GM19438 (cell line): ENCODE results near the gene CDC42BPB.

ENCODE experiments used
- ATAC-seq: cut with Tn5 transposase; IDR thresholded peaks from one replicate; pipeline ENCODE4 v1.9.1; 2021; ENCODE audit warnings: low read depth; ENCODE audit not compliant: unreplicated experiment

Gene CDC42BPB

GRCh38 chr14:102922490-102923200 is 134.7 kb downstream of the CDC42BPB start, which contains the start of gene AMN:
TSS of gene AMN (plus strand) at chr14:102922663. CDS start at chr14:102922689, 26 bp downstream.
- ATAC-seq: no peak

DNA sequence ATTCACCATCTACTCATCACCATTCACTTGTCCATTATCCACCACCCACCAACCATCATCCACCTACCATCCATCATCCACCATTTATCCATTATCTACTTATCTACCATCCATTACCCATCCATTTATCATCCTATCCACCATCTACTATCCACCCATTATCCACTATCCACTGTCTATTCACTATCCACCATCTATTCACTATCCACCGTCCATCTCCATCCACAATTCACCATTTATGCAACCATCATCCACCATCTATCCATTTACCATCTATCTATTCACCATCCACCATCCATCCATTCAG is 136.4 kb downstream of the CDC42BPB start:
- ATAC-seq: no peak

DNA sequence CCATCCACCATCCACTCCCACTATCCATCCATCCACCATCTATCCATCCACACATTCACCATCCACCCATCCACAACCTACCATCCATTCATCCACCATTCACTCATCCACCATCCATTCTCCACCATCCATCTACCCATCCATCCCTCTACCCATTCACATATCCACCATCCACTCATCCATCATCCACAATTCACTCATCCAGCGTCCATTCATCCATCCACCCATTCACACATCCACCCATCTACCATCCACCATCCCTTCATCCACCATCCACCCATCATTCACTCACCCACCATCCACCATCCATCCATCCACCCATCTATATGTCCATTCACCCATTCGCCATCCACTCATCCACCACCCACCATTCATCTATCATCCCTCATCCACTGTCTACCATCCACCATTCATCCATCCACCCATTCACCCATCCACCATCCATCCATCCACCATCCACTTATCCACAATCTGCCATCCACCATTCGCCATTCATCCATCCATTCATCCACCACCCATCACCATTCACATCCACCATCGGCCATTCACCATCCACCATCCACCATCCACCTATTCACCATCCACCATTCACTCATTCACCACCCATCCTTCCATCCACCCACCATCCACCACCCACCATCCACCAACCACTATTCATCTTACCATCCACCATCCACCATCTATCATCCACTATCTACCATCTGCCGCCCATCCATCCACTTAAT is 136.9 kb downstream of the CDC42BPB start:
- ATAC-seq: no peak

GRCh38 chr14:102918438-102918837 is 138.9 kb downstream of the CDC42BPB start:
- ATAC-seq: no peak

GRCh38 chr14:102917469-102918211 is 139.7 kb downstream of the CDC42BPB start:
- no peak for ATAC-seq

GRCh38 chr14:102917056-102917385 is 140.3 kb downstream of the CDC42BPB start:
- ATAC-seq: no peak

- no peak for ATAC-seq
Measured at GRCh38 chr14:102916347-102917055, 140.8 kb downstream of the CDC42BPB start.

DNA sequence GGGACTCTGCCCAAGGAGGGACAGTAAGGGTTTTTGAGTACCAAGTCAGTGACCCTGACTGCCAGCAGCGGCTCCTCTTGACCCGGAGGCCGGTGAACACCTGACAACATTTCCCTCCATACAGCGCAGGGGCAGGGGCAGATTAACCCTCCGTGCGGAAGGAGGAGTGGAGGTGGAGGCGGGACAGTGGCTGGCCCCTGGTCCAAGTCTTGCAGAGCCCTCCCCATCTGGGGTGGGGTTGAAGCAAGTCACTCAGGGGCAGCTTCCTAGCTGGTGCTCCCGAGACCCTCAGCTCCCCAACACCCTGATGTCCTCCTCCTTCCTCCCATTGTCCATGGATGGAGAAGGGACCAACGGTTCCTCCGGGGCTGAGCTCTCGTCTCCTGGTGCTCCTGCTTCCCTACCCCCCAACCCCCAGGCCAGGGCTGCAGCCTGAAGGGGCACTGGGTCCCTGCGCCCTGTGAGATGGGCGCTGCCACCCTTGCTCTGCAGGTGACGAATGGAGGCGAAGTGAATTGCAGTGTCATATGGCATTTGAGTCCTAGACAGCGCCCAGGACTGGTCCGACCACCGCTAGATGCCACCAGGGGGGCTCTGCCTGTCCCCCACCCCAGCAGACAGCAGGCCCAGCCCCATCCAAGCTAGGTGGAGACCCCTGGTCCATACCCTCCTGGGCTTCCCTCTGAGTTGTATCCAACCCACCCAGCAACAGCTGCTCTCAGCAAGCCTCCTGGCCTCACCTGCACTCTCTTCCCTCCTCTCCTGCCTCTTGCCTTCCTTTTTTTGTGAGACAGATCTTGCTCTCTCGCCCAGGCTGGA is 141.8 kb downstream of the CDC42BPB start:
- ATAC-seq: no peak

DNA sequence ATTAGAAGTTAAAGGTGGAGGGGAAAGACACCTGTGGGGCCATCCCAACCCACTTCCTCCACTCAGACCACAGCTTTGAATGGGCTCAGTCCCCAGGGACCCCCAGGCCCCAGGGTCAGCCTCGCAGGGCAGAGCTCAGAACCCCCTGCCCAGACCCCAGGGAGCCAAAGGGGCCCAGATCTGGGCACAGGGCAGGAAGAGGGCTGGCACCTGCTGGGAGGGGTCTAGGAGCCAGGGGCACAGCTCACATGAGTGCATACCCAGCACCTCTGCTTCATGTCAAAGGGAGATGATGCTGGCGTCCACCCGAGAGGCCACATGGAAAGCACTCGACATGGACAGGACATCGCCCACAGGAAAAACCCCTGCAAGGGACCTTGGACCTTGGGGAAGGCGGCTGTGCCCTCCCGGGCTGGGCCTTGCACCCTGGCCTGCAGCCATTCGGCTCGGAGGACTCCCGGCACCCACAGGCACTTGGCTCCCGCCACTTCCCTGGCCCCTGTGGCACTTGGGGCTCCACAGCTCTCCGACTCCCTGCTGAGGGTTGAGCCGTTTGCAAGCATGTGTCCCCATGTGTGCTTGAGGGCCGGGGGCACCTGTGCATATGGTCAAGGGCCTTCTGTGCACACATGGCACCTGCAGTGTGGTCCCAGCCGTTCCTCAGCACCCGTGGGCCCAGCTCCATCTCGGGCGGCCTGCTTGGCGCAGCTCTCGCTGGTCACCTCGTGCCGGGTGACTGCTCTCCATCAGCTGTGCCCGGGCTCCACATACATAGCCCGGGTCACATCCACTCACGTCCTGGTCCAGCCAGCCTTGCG is 142.7 kb downstream of the CDC42BPB start:
- ATAC-seq: no peak

- ATAC-seq: no peak
Measured at GRCh38 chr14:102913341-102914211, 143.8 kb downstream of the CDC42BPB start.

GRCh38 chr14:102911991-102912761 is 145.2 kb downstream of the CDC42BPB start:
- no peak for ATAC-seq

DNA sequence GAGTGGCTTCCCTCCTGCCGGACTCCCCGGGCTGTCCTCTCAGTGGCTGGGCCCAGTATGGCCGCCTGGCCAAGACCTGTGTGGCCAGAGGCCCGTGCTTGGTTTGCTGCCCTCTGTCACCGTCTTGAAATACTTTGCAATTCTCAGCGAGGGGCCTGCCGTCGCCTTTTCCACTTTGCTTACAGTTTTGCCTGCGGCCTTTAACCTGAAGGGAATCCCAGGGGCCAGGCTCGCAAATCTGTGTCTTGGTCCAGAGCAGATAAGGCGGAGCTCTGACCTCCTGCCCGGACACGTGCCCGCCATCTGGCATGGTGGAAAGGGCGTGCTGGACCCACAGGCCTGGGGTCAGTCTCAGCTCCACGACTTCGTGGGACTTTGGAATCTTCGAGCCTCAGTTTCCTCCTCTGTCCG is 145.8 kb downstream of the CDC42BPB start:
- ATAC-seq: no peak

DNA sequence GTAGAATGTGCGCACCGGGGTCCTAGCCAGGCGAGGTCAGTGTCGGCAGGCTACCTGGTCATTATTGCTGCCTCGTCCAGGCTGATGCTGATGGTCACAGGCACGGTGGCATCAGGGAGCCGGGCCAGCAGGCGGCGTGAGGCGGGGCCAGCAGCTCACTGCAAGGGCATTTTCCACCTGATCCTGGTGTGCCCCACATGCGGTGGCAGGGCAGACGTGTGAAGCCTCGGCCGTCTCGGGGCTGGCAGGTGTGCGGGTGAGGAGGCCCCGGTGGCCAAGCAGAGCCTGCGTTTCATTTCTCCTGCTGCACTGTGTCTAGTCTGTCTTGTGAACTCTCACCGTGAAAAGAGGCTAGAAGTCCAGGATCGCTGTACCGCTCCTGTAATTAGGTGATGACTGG is 146.9 kb downstream of the CDC42BPB start:
- ATAC-seq: no peak

- ATAC-seq: no peak
Measured at GRCh38 chr14:102909911-102910310, 147.4 kb downstream of the CDC42BPB start.

DNA sequence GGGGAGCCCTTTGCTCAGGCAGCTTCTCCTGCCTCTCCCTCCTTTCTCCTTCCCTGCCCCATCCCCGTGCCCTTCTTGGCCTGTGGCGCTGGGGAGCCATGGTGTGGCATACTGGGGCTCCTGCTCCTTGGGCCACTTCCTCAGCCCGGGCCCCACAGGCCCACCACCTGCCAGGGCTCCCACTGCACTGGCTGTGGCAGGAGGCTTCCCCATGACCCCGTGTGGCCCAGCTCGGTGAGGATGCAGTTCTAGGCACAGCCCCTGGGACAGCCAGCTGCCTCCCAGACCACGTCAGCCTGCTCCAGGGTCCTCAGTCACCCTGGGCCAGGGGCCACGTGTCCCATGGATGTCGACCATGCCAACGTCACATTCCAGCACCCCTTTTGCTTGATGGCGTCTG is 147.9 kb downstream of the CDC42BPB start:
- ATAC-seq: no peak

- no peak for ATAC-seq
Measured at GRCh38 chr14:102908766-102909455, 148.4 kb downstream of the CDC42BPB start.
